SK-N-SH treated with all-trans-retinoic acid at 6 μM for 48 hours (cell line): ENCODE data around the gene MCEE.

Source experiments
- ATAC-seq: fragments of 200-7000 bp; cut with Tn5 transposase; 3 replicates; pipeline ENCODE4 v1.9.1; 2020; ENCODE audit warnings: mild to moderate bottlenecking, moderate library complexity
- ARNTL ChIP-seq: fragments of 450-650 bp; formaldehyde crosslinking; IDR thresholded peaks from 2 replicates; pipeline ENCODE4 v1.5.0; 2020; ENCODE audit warnings: low read depth, mild to moderate bottlenecking, moderate library complexity, borderline replicate concordance
- BACH2 ChIP-seq: fragments of 250-450 bp; sonication (Bioruptor Pico); IDR thresholded peaks from 2 replicates; pipeline ENCODE4 v1.9.0; 2021; ENCODE audit warnings: mild to moderate bottlenecking, borderline replicate concordance
- CSDC2 ChIP-seq: fragments of 250-450 bp; sonication (Bioruptor Pico); IDR thresholded peaks from 2 replicates; pipeline ENCODE4 v1.5.0; 2020; ENCODE audit warnings: mild to moderate bottlenecking, moderate library complexity
- CSRNP3 ChIP-seq: fragments of 250-450 bp; sonication (Bioruptor Pico); IDR thresholded peaks from 2 replicates; pipeline ENCODE4 v1.5.1; 2021; ENCODE audit warnings: mild to moderate bottlenecking, moderate library complexity
- ESRRG ChIP-seq: fragments of 250-450 bp; sonication (Bioruptor Pico); IDR thresholded peaks from 2 replicates; pipeline ENCODE4 v1.6.1; 2021; ENCODE audit warnings: mild to moderate bottlenecking
- GLIS3 ChIP-seq: fragments of 250-450 bp; sonication (Bioruptor Pico); IDR thresholded peaks from 2 replicates; pipeline ENCODE4 v1.5.0; 2020; ENCODE audit warnings: mild to moderate bottlenecking, moderate library complexity
- ISL1 ChIP-seq: fragments of 250-450 bp; sonication (Bioruptor Pico); IDR thresholded peaks from 2 replicates; pipeline ENCODE4 v2.1.2; 2022; ENCODE audit warnings: mild to moderate bottlenecking, moderate library complexity
- OSR1 ChIP-seq: fragments of 250-450 bp; sonication (Bioruptor Pico); IDR thresholded peaks from 2 replicates; pipeline ENCODE4 v1.8.0; 2022; ENCODE audit warnings: moderate library complexity, mild to moderate bottlenecking, inconsistent platforms
- RARB ChIP-seq: fragments of 250-450 bp; sonication (Bioruptor Pico); IDR thresholded peaks from 2 replicates; pipeline ENCODE4 v1.8.0; 2021; ENCODE audit warnings: mild to moderate bottlenecking, moderate library complexity
- SNAI2 ChIP-seq: fragments of 250-450 bp; sonication (Bioruptor Pico); IDR thresholded peaks from 2 replicates; pipeline ENCODE4 v1.5.0; 2020; ENCODE audit warnings: mild to moderate bottlenecking, moderate library complexity
- TCF4 ChIP-seq: fragments of 250-450 bp; sonication (Bioruptor Pico); IDR thresholded peaks from 2 replicates; pipeline ENCODE4 v1.8.0; 2021; ENCODE audit warnings: mild to moderate bottlenecking, moderate library complexity, borderline replicate concordance
- TOX ChIP-seq: fragments of 250-450 bp; sonication (Bioruptor Pico); IDR thresholded peaks from 2 replicates; pipeline ENCODE4 v1.8.0; 2021; ENCODE audit warnings: mild to moderate bottlenecking, moderate library complexity, borderline replicate concordance
- TSHZ2 ChIP-seq: fragments of 250-450 bp; sonication (Bioruptor Pico); IDR thresholded peaks from 2 replicates; pipeline ENCODE4 v1.5.0; 2020; ENCODE audit warnings: mild to moderate bottlenecking, moderate library complexity
- ZC3H10 ChIP-seq: fragments of 250-450 bp; sonication (Bioruptor Pico); IDR thresholded peaks from 2 replicates; pipeline ENCODE4 v1.5.1; 2021; ENCODE audit warnings: mild to moderate bottlenecking, moderate library complexity
- ZFP30 ChIP-seq: fragments of 450-650 bp; formaldehyde crosslinking; IDR thresholded peaks from 2 replicates; pipeline ENCODE4 v1.5.0; 2022; ENCODE audit warnings: mild to moderate bottlenecking, moderate library complexity
- ZNF565 ChIP-seq: fragments of 450-650 bp; formaldehyde crosslinking; conservative IDR thresholded peaks from 2 replicates; pipeline ENCODE4 v1.5.0; 2020; ENCODE audit warnings: low read depth, mild to moderate bottlenecking, moderate library complexity
- ZNF70 ChIP-seq: fragments of 450-650 bp; formaldehyde crosslinking; IDR thresholded peaks from 2 replicates; pipeline ENCODE4 v1.5.0; 2020; ENCODE audit warnings: mild to moderate bottlenecking, moderate library complexity
- ZNF8 ChIP-seq: fragments of 450-650 bp; formaldehyde crosslinking; IDR thresholded peaks from 2 replicates; pipeline ENCODE4 v1.5.0; 2020; ENCODE audit warnings: mild to moderate bottlenecking, moderate library complexity

MCEE gene

GRCh38 chr2:71064754-71065621 is 65.0 kb downstream of the MCEE start:
- no peak for ATAC-seq
- TF ChIP-seq OSR1 (CRISPR knock-in tag) (no peak), GLIS3 (no peak), RARB (CRISPR knock-in tag) (no peak), ESRRG (CRISPR knock-in tag) (no peak), ZFP30 (CRISPR knock-in tag) (no peak), CSDC2 (CRISPR knock-in tag) (no peak), CSRNP3 (CRISPR knock-in tag) (no peak), TOX (CRISPR knock-in tag) (no peak), ISL1 (CRISPR knock-in tag) (no peak), SNAI2 (no peak), ZNF8 (CRISPR knock-in tag) (no peak), ZNF565 (CRISPR knock-in tag) (no peak)
- TF ChIP-seq, all 23 proteins: peak for 0

GRCh38 chr2:71064110-71064611 is 65.9 kb downstream of the MCEE start:
- ATAC-seq, result no peak
- TF ChIP-seq BACH2, result no peak
- no peak for TF ChIP-seq CSRNP3 (CRISPR knock-in tag)
- TF ChIP-seq ARNTL (CRISPR knock-in tag), result no peak
- TF ChIP-seq ZNF565 (CRISPR knock-in tag), result no peak
- TF ChIP-seq ESRRG (CRISPR knock-in tag), result no peak
- no peak for TF ChIP-seq ISL1 (CRISPR knock-in tag)
- TF ChIP-seq SNAI2, result no peak
- no peak for TF ChIP-seq ZC3H10 (CRISPR knock-in tag)
- no peak for TF ChIP-seq TOX (CRISPR knock-in tag)

GRCh38 chr2:71063216-71063615 is 66.8 kb downstream of the MCEE start:
- no peak for TF ChIP-seq BACH2
- TF ChIP-seq OSR1 (CRISPR knock-in tag), result no peak
- no peak for ATAC-seq

- ATAC-seq, result no peak
- TF ChIP-seq CSDC2 (CRISPR knock-in tag), result no peak
- TF ChIP-seq ZC3H10 (CRISPR knock-in tag), result no peak
- no peak for TF ChIP-seq CSRNP3 (CRISPR knock-in tag)
- no peak for TF ChIP-seq ESRRG (CRISPR knock-in tag)
- no peak for TF ChIP-seq TCF4 (CRISPR knock-in tag)
- TF ChIP-seq OSR1 (CRISPR knock-in tag), result no peak
- TF ChIP-seq SNAI2, result no peak
- no peak for TF ChIP-seq ISL1 (CRISPR knock-in tag)
- TF ChIP-seq RARB (CRISPR knock-in tag), result no peak
- TF ChIP-seq ARNTL (CRISPR knock-in tag), result no peak
- TF ChIP-seq TSHZ2 (CRISPR knock-in tag), result no peak
- TF ChIP-seq ZNF70 (CRISPR knock-in tag), result no peak
- no peak for TF ChIP-seq ZFP30 (CRISPR knock-in tag)
- no peak for TF ChIP-seq ZNF8 (CRISPR knock-in tag)
Observed at GRCh38 chr2:71060871-71061270, 69.2 kb downstream of the MCEE start.
